Retinal pigment epithelial cell (primary cell): ENCODE measurements around the gene GAB2.

Source experiments
- DNase-seq: peaks from one replicate; pipeline ENCODE4 v3.0.0-alpha.2; 2010; ENCODE audit warnings: low read depth
- H3K4me3 ChIP-seq: 2 replicates; pipeline ENCODE4 v1.5.1; 2011; ENCODE audit warnings: mild to moderate bottlenecking, low read length, control low read depth, moderate library complexity
- TF ChIP-seq, protein P1 (sequence below): conservative IDR thresholded peaks from 2 replicates; pipeline ENCODE4 v1.5.1; 2011; ENCODE audit warnings: low read depth, low read length, control low read depth, inconsistent platforms

GAB2 gene

DNA sequence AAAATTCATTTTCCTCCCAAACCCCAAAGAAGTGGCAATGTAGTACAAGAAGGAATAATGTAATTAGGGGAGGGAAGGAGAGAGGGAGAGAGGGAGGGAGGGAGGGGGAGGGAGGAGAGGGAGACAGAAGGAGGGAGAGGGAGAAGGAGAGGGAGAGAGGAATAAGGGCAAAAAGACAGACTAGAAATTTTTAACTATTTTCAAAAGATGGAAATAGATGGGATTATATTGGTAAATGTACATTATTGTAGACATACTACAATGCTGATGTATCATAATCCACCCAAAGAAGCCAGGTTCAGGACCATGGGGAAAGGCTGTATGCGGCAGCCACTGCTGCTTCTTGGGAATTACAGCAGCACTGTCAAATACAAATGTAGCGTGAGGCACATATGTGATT is 74.3 kb downstream of the GAB2 start:
- no peak for DNase-seq
- H3K4me3 ChIP-seq, result no peak overlapping the region
- TF ChIP-seq, protein P1, sequence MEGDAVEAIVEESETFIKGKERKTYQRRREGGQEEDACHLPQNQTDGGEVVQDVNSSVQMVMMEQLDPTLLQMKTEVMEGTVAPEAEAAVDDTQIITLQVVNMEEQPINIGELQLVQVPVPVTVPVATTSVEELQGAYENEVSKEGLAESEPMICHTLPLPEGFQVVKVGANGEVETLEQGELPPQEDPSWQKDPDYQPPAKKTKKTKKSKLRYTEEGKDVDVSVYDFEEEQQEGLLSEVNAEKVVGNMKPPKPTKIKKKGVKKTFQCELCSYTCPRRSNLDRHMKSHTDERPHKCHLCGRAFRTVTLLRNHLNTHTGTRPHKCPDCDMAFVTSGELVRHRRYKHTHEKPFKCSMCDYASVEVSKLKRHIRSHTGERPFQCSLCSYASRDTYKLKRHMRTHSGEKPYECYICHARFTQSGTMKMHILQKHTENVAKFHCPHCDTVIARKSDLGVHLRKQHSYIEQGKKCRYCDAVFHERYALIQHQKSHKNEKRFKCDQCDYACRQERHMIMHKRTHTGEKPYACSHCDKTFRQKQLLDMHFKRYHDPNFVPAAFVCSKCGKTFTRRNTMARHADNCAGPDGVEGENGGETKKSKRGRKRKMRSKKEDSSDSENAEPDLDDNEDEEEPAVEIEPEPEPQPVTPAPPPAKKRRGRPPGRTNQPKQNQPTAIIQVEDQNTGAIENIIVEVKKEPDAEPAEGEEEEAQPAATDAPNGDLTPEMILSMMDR, result no peak

DNA sequence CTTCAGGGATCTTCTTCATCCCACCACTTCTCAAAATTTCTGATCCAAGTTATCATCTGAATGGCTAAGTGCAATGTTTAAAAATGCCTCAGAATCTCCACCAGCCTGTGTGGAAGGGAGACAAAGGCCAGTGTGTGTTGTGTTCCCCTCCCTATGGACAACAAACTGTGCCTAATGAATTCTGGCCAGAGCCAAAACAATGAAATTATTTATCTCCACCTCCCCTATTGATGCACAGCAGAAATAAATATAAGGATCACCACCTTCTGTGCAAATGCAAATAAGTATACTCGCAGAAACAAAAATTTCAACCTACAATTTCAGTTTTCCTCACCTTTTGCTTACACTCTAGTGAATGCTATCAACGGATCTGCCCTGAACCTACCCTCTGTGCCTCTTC is 75.8 kb downstream of the GAB2 start:
- TF ChIP-seq, protein P1, result no peak
- H3K4me3 ChIP-seq, result no peak overlapping the region
- no peak for DNase-seq

DNA sequence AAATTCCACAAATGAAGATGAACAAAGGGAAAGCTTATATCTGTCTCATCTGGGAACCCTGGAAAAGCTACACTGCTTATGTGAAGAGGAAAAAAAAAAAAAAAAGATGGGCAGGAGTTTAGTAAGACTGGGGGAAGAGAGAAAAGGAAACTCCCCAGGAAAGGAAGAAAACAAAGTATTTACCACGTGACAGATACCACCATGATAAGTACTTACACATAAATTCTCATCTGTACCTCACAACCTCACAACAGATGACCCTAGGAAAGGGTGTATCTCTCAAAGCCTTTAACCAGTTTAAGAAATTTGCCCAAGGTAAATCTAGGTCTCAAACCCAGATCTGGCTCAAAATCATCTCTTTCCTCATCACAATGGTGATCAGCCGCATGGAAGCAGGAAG is 77.1 kb downstream of the GAB2 start:
- DNase-seq, result no peak
- TF ChIP-seq, protein P1, result no peak
- H3K4me3 ChIP-seq, result no peak overlapping the region

DNA sequence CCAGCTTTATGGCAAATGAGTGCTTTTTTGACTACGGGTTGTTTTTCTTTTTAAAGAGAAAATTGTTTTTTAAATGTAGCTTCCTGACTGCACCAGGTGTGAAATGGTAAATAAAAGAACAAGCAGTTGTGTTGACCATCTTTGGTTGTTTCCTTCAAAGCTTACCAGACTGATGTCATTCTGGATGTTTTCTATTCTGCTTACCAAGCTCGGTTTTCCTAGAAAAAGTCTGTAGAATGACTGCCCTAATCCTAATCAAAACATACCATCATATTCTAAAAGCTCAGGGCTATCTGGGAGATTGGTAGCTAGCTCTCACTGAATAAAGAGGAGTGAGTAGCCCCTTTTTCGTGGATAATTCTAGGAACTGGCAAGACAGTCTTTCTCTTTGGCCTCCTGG is 77.7 kb downstream of the GAB2 start:
- no peak for DNase-seq
- TF ChIP-seq, protein P1, result no peak
- H3K4me3 ChIP-seq, result no peak overlapping the region

DNA sequence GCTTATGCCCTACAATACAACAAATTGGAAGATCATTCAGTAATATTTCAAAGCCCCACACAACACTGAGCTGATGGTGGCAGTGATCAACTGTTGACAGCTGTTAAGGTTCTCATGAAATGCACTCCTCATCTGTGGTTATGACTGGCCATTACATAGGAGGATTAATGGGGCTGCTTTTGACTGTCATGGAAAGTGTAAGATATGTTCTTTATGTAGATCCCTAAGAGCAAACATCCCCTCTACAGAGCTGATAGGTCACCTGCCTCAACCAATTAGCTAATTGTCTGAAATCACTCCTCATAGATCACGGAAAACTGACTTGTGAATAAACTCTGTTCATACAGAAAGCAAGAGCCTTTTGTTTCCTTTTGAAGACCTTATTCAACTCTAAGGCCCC is 78.1 kb downstream of the GAB2 start:
- TF ChIP-seq, protein P1, result no peak
- no peak overlapping the region for H3K4me3 ChIP-seq
- DNase-seq, result no peak

DNA sequence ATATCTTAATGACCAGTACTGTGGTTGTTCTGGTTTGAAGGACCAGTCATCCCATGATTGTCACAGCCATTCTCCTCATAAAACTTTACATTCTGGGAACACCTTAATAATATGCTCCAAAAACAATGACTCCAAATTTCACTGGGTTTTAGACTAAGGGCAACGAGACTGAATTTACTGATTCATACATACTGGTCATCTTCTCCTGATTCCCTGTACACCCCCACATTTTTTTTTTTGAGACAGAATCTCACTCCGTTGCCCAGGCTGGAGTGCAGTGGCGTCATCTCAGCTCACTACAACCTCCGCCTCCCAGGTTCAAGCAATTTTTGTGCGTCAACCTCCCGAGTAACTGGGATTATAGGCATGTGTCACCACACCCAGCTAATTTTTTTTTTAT is 78.9 kb downstream of the GAB2 start:
- no peak overlapping the region for H3K4me3 ChIP-seq
- DNase-seq, result no peak
- TF ChIP-seq, protein P1, result no peak

DNA sequence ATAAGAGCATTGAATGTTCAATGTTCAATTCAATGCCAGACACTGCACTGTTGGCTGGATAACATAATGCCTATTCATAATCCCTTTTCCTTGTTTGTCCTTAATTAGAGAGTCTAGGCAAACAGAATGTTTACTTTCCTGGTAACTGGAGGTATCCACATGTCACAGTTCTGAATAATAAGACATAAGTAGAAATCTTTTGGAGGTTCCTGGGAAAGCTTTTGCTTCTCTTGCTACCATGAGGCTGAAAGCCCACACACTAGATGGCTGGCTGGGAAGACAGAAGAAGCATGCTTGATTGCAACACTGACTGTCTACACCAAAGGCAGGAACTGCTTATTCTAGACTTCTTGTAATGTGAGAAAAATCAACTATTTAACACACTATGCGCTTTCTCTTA is 79.5 kb downstream of the GAB2 start:
- H3K4me3 ChIP-seq, result no peak overlapping the region
- DNase-seq, result no peak
- TF ChIP-seq, protein P1, result no peak
